NCI-H774 (cell line): ENCODE data around the gene ISCU.
"Not testable (repeated sequence)": the region's sequence is repeated elsewhere in the genome, so short reads cannot be mapped to it uniquely, and the experiment has no call there.

Source experiments
- DNase-seq: peaks from one replicate; lab custom pipeline; 2025; lab: John Stamatoyannopoulos, UW

The ISCU gene

GRCh38 chr12:108543652-108544051 is 18.7 kb upstream of the ISCU start:
- DNase-seq: no peak

GRCh38 chr12:108547686-108548085 is 14.7 kb upstream of the ISCU start:
- DNase-seq: no peak

- no peak for DNase-seq
Observed at GRCh38 chr12:108548954-108549521, 13.4 kb upstream of the ISCU start.

- no peak for DNase-seq
Observed at GRCh38 chr12:108551535-108551934, 10.9 kb upstream of the ISCU start.

GRCh38 chr12:108553799-108554198 is 8.6 kb upstream of the ISCU start:
- no peak for DNase-seq

- not testable (repeated sequence) for DNase-seq
Observed at GRCh38 chr12:108555383-108555782, 7.0 kb upstream of the ISCU start.

- DNase-seq: no peak
Observed at GRCh38 chr12:108559007-108559655, 3.3 kb upstream of the ISCU start.

GRCh38 chr12:108559748-108560147 is 2.6 kb upstream of the ISCU start:
- DNase-seq: no peak

- no peak for DNase-seq
Observed at GRCh38 chr12:108560321-108560721, 2.1 kb upstream of the ISCU start.

GRCh38 chr12:108560752-108561719 is 1.4 kb upstream of the ISCU start, which contains the start of gene SART3:
TSS of gene SART3 (minus strand) at chr12:108561173. CDS start at chr12:108561154, 19 bp downstream.
- DNase-seq: peak; percentile 94

- DNase-seq: peak; percentile 49
Observed at GRCh38 chr12:108561852-108562347, 496 bp upstream of the ISCU start.

GRCh38 chr12:108563136-108563803 is 874 bp downstream of the ISCU start:
- DNase-seq: peak; percentile 60

- no peak for DNase-seq
Observed at GRCh38 chr12:108563804-108564151, 1.4 kb downstream of the ISCU start.

GRCh38 chr12:108564724-108565123 is 2.3 kb downstream of the ISCU start:
- DNase-seq: no peak

- no peak for DNase-seq
Observed at GRCh38 chr12:108565146-108565545, 2.8 kb downstream of the ISCU start.

- peak; percentile 58 for DNase-seq
Observed at GRCh38 chr12:108565976-108566375, 3.6 kb downstream of the ISCU start.

- no peak for DNase-seq
Observed at GRCh38 chr12:108566452-108566851, 4.1 kb downstream of the ISCU start.

GRCh38 chr12:108567406-108568337 is 5.3 kb downstream of the ISCU start:
- no peak for DNase-seq

GRCh38 chr12:108568338-108569154 is 6.2 kb downstream of the ISCU start:
- no peak for DNase-seq
